IMR-90 (cell line): ENCODE data around the gene MRM2. TPM values are rescaled to one million over a fixed set of nuclear protein-coding genes. Genes with fewer than 3 reads are reported as not detected.

Experiments used
- ATAC-seq: fragments of 200-7000 bp; cut with Tn5 transposase; 2 replicates; pipeline ENCODE4 v1.9.1; 2020; ENCODE audit warnings: low read depth, mild to moderate bottlenecking, moderate library complexity
- BruUV-seq: library from RNA; stranded (reverse); fragments of 400-500 nt; replicated peaks from 2 replicates; lab custom pipeline; 2021; lab: Mats Ljungman, UMichigan
- CTCF ChIA-PET: fragments of 300-600 bp; formaldehyde crosslinking; extraction: SDS; loops from one replicate; lab custom pipeline; 2021; ENCODE audit warnings: antibody characterized with exemption; lab: Yijun Ruan, JAX
- POLR2A ChIA-PET: fragments of 300-600 bp; sonication (Branson Sonifier 250); formaldehyde crosslinking; loops from one replicate; lab custom pipeline; 2022; ENCODE audit warnings: antibody characterized with exemption; ENCODE audit not compliant: unreplicated experiment; lab: Charles Lee
- DNase-seq: peaks from one replicate; pipeline ENCODE4 v3.0.0; 2013
- H2AFZ ChIP-seq: replicated peaks from 2 replicates; pipeline ENCODE3; 2013; ENCODE audit warnings: low read length, mild to moderate bottlenecking; ENCODE audit not compliant: poor library complexity
- H2AK5ac ChIP-seq: 2 replicates; pipeline ENCODE4 v1.6.1; 2013; ENCODE audit warnings: low read depth, low read length, inconsistent platforms
- H2AK9ac ChIP-seq: replicated peaks from 2 replicates; pipeline ENCODE3; 2013; ENCODE audit warnings: mild to moderate bottlenecking, low read depth, low read length, moderate library complexity; ENCODE audit not compliant: poor library complexity
- H2BK120ac ChIP-seq: 2 replicates; pipeline ENCODE4 v1.6.1; 2013; ENCODE audit warnings: low read depth, low read length, inconsistent platforms
- H2BK15ac ChIP-seq: 3 replicates; pipeline ENCODE4 v1.6.1; 2013; ENCODE audit warnings: low read depth, low read length, inconsistent platforms
- H2BK20ac ChIP-seq: 2 replicates; pipeline ENCODE4 v1.6.1; 2013; ENCODE audit warnings: low read depth, mild to moderate bottlenecking, inconsistent platforms, low read length, moderate library complexity
- H2BK5ac ChIP-seq: 2 replicates; pipeline ENCODE4 v1.6.1; 2013; ENCODE audit warnings: mild to moderate bottlenecking, low read depth, low read length, inconsistent platforms; ENCODE audit not compliant: poor library complexity, severe bottlenecking
- H3K14ac ChIP-seq: replicated peaks from 2 replicates; pipeline ENCODE4 v1.6.1; 2013; ENCODE audit warnings: low read depth, low read length, inconsistent platforms
- H3K18ac ChIP-seq: 2 replicates; pipeline ENCODE4 v1.6.1; 2013; ENCODE audit warnings: low read depth, low read length, control low read depth
- H3K23ac ChIP-seq: 2 replicates; pipeline ENCODE4 v1.6.1; 2013; ENCODE audit warnings: low read depth, low read length, inconsistent platforms
- H3K27ac ChIP-seq: 2 replicates; pipeline ENCODE4 v1.5.1; 2013; ENCODE audit warnings: mild to moderate bottlenecking, control low read depth, low read length; ENCODE audit not compliant: insufficient read depth
- H3K27me3 ChIP-seq: 2 replicates; pipeline ENCODE4 v1.6.1; 2013; ENCODE audit warnings: low read length; ENCODE audit not compliant: control insufficient read depth, insufficient read depth
- H3K36me3 ChIP-seq: 2 replicates; pipeline ENCODE4 v1.6.1; 2013; ENCODE audit warnings: low read length, mixed read lengths; ENCODE audit not compliant: control insufficient read depth, insufficient read depth
- H3K4ac ChIP-seq: 2 replicates; pipeline ENCODE4 v1.6.1; 2013; ENCODE audit warnings: low read depth, low read length, inconsistent platforms
- H3K4me1 ChIP-seq: 2 replicates; pipeline ENCODE4 v1.6.1; 2013; ENCODE audit warnings: low read length, mixed read lengths; ENCODE audit not compliant: control insufficient read depth, insufficient read depth
- H3K4me2 ChIP-seq: 2 replicates; pipeline ENCODE4 v1.6.1; 2013; ENCODE audit warnings: low read depth, mild to moderate bottlenecking, control low read depth, low read length, moderate library complexity
- H3K4me3 ChIP-seq: 2 replicates; pipeline ENCODE4 v1.5.1; 2013; ENCODE audit warnings: low read depth, mild to moderate bottlenecking, control low read depth, low read length, moderate library complexity; ENCODE audit not compliant: insufficient read depth
- H3K56ac ChIP-seq: 2 replicates; pipeline ENCODE4 v1.6.1; 2013; ENCODE audit warnings: low read length, inconsistent platforms; ENCODE audit not compliant: insufficient read depth; ENCODE audit errors: extremely low read depth
- H3K79me1 ChIP-seq, 2 experiments: 2 replicates each; pipeline ENCODE4 v1.6.1; 2013; ENCODE audit warnings: low read length in 2 of 2, inconsistent platforms in 1 of 2, low read depth in 1 of 2
- H3K9ac ChIP-seq: 2 replicates; pipeline ENCODE4 v1.6.1; 2013; ENCODE audit warnings: low read depth, low read length, control low read depth
- H3K9me1 ChIP-seq: 2 replicates; pipeline ENCODE4 v1.6.1; 2013; ENCODE audit warnings: low read length, inconsistent platforms; ENCODE audit not compliant: insufficient read depth
- H3K9me3 ChIP-seq: 2 replicates; pipeline ENCODE4 v1.6.1; 2013; ENCODE audit warnings: low read length; ENCODE audit not compliant: control insufficient read depth, insufficient read depth
- H4K20me1 ChIP-seq: 2 replicates; pipeline ENCODE4 v1.6.1; 2013; ENCODE audit warnings: low read length, inconsistent platforms; ENCODE audit not compliant: insufficient read depth
- H4K5ac ChIP-seq: 2 replicates; pipeline ENCODE4 v1.6.1; 2013; ENCODE audit warnings: mild to moderate bottlenecking, low read depth, low read length, control low read depth
- H4K8ac ChIP-seq, 2 experiments: 2 replicates each; pipeline ENCODE4 v1.6.1; 2013; ENCODE audit warnings: low read depth in 2 of 2, low read length in 2 of 2, control low read depth in 1 of 2, inconsistent platforms in 1 of 2
- H4K91ac ChIP-seq: 2 replicates; pipeline ENCODE4 v1.6.1; 2013; ENCODE audit warnings: low read depth, low read length, inconsistent platforms; ENCODE audit not compliant: insufficient read depth
- BHLHE40 ChIP-seq: fragments of 150-350 bp; IDR thresholded peaks from 2 replicates; pipeline ENCODE4 v1.6.1; 2016; ENCODE audit warnings: mild to moderate bottlenecking, low read depth, low read length
- CEBPB ChIP-seq: IDR thresholded peaks from 2 replicates; pipeline ENCODE4 v1.6.1; 2012; ENCODE audit warnings: low read depth, low read length, improper control_type of control experiment
- CHD1 ChIP-seq: IDR thresholded peaks from 2 replicates; pipeline ENCODE4 v1.6.1; 2012; ENCODE audit warnings: low read depth, low read length, improper control_type of control experiment
- CTCF ChIP-seq: conservative IDR thresholded peaks from 2 replicates; pipeline ENCODE4 v1.5.1; 2012; ENCODE audit warnings: mild to moderate bottlenecking, low read depth, low read length, improper control_type of control experiment
- FOS ChIP-seq: fragments of 150-350 bp; IDR thresholded peaks from 2 replicates; pipeline ENCODE4 v1.6.1; 2016; ENCODE audit warnings: low read depth, low read length
- MAFK ChIP-seq: IDR thresholded peaks from 2 replicates; pipeline ENCODE4 v1.6.1; 2012; ENCODE audit warnings: low read depth, low read length, improper control_type of control experiment
- MAZ ChIP-seq: IDR thresholded peaks from 2 replicates; pipeline ENCODE4 v1.6.1; 2012; ENCODE audit warnings: low read depth, mild to moderate bottlenecking, low read length, improper control_type of control experiment, moderate library complexity, borderline replicate concordance
- MXI1 ChIP-seq: IDR thresholded peaks from 2 replicates; pipeline ENCODE4 v1.6.1; 2012; ENCODE audit warnings: low read depth, mild to moderate bottlenecking, low read length, moderate library complexity, borderline replicate concordance
- NFE2L2 ChIP-seq: fragments of 150-350 bp; IDR thresholded peaks from 2 replicates; pipeline ENCODE4 v1.6.1; 2016; ENCODE audit warnings: low read depth, mild to moderate bottlenecking, low read length
- POLR2A ChIP-seq: IDR thresholded peaks from 2 replicates; pipeline ENCODE4 v1.6.1; 2012; ENCODE audit warnings: mild to moderate bottlenecking, low read depth, low read length
- RAD21 ChIP-seq: IDR thresholded peaks from 2 replicates; pipeline ENCODE4 v1.6.1; 2012; ENCODE audit warnings: low read length, improper control_type of control experiment
- RCOR1 ChIP-seq: IDR thresholded peaks from 2 replicates; pipeline ENCODE4 v1.6.1; 2012; ENCODE audit warnings: mild to moderate bottlenecking, low read length, improper control_type of control experiment; ENCODE audit not compliant: insufficient replicate concordance
- RFX5 ChIP-seq: IDR thresholded peaks from 2 replicates; pipeline ENCODE4 v1.8.0; 2012; ENCODE audit warnings: low read depth, mild to moderate bottlenecking, low read length, moderate library complexity
- SMC3 ChIP-seq: fragments of 150-350 bp; IDR thresholded peaks from 2 replicates; pipeline ENCODE4 v1.6.1; 2016; ENCODE audit warnings: low read depth, mild to moderate bottlenecking, antibody characterized with exemption, low read length, moderate library complexity
- WGBS, 2 experiments: methylation state at CpG; one replicate each; pipeline versions ENCODE4 v1.1.5 to v1.1.7; 2013; ENCODE audit warnings: missing lambda C conversion rate in 2 of 2; ENCODE audit not compliant: insufficient read length in 1 of 2; ENCODE audit errors: extremely low coverage in 2 of 2; 5-methylcytosine and 5-hydroxymethylcytosine counted together
- dilution Hi-C: fragments of 300-500 bp; cut with HindIII; formaldehyde crosslinking; loops from one replicate; pipeline ENCODE4 v1.14.3; 2018; ENCODE audit warnings: low sequenced_read_pairs; ENCODE audit not compliant: unreplicated experiment
- in situ Hi-C: fragments of 300-500 bp; cut with MboI; formaldehyde crosslinking; loops from 3 replicates; pipeline ENCODE4 v1.14.3; 2019; ENCODE audit warnings: low sequenced_read_pairs, inconsistent platforms, mixed read lengths
- intact Hi-C: fragments of 100-400 bp; cut with micrococcal nuclease; formaldehyde crosslinking; loops from 2 replicates; pipeline ENCODE4 v1.10.0; 2022
- polyA plus RNA-seq, 3 experiments: library from polyadenylated mRNA; depleted of rRNA; stranded (reverse); fragments of >200 nt; gene quantifications; 2 replicates each; pipeline ENCODE4 v1.2.3, GENCODE V29; 2012; ENCODE audit warnings: low replicate concordance in 1 of 3
- total RNA-seq: library from RNA; depleted of rRNA; stranded (reverse); fragments of >200 nt; gene quantifications from 2 replicates; pipeline ENCODE4 v1.2.3, GENCODE V29; 2012
- TF ChIP-seq, protein P1 (sequence below): fragments of 150-350 bp; IDR thresholded peaks from 2 replicates; pipeline ENCODE4 v1.6.1; 2017; ENCODE audit warnings: mild to moderate bottlenecking, antibody characterized with exemption, low read length, low read depth

The MRM2 gene
- total and polyA plus RNA-seq, 2 of the 4 experiments (the other 2 are of a cell fraction) = 19.1 to 23.8 TPM

DNA sequence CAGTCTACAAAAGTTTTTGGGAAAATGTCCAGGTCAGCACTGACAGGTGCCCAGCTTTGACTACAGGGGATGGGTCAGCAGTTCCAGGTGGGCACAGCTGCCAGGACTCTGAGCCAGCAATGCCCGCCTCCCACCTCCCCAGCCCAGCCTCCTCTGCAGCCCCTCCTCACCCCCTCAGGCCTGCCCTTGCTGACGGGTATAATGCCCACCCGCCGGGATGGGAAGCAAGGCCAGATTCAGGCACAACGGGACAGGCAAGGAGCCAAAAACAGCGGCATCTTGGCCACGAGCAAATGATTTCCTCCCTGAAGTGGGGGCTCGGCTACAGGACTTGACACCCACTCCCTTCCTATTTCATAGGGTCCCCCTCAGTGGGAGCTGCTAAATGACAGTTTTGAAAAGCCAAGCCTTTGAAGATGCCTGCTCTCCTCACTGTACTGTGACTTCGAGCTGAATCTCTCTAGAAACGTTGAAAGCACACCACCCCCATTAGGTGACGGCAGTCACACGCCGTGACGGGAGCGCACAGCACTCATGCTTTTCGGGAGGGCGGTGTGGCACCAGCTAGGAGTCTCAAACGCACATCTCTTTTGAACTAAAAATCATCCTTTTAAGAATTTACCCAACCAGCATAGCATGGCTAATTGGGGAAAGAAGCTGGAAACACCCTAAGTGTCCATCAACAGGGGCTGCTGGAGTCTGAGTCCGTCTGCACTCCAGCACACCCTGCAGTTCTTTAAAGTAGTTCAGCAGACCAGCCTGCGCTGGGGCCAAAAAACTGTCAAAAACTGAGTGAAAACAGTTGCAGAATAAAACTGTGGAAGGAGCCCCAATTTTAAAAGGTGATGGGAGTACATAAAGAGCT is 38.9 kb downstream of the MRM2 start:
- Histone ChIP-seq H3K4ac (no peak overlapping the region), H2BK120ac (no peak overlapping the region), H4K91ac (no peak overlapping the region), H3K79me1 (peaks cover 0 to 25% of the 10 kb centered on the region in 2 experiments), H3K4me2 (no peak overlapping the region), H3K36me3 (peaks cover 21% of the 10 kb centered on the region), H2BK20ac (no peak overlapping the region), H4K5ac (no peak overlapping the region), H3K27ac (no peak overlapping the region), H4K8ac (no peak overlapping the region), H3K23ac (no peak overlapping the region), H2AK9ac (no peak overlapping the region), H3K4me1 (peaks cover 16% of the 10 kb centered on the region), H2AK5ac (peak overlapping the region; percentile 9; the same call in 1 of the 2 replicates), H3K9ac (no peak overlapping the region), H2AFZ (no peak overlapping the region), H3K9me3 (no peaks in the 10 kb centered on the region), H3K14ac (no peak overlapping the region), H3K4me3 (no peak overlapping the region), H2BK5ac (no peak overlapping the region), H3K56ac (no peak overlapping the region), H3K18ac (no peak overlapping the region), H4K20me1 (peaks cover 4% of the 10 kb centered on the region), H3K9me1 (peaks cover 14% of the 10 kb centered on the region), H2BK15ac (no peak overlapping the region), H3K27me3 (no peaks in the 10 kb centered on the region)
- 80% methylated on average over 2 of the region's 20 CpGs; no CpG with 5 or more reads in 1 of the 2 experiments for WGBS, 2 experiments
- intact Hi-C loops (loop anchor here (10.0 kb wide), 1 partner anchor 98 kb away; no protein-coding TSS in a partner anchor), dilution Hi-C loops (no loop called here), in situ Hi-C loops (loop anchor here (10.0 kb wide), 1 partner anchor 628 kb away; the partner anchor contains the start of gene PSMG3)
- POLR2A ChIA-PET = no interaction called here
- DNase-seq = no peak
- CTCF ChIA-PET = interaction anchor here (1.0 kb wide), 2 partner anchors 8 to 539 kb away, joined by 3 read pairs; no protein-coding TSS in a partner anchor
- no peak; the same call in 1 of the 2 replicates for ATAC-seq
- BruUV-seq = no TSS peak
- no peak for TF ChIP-seq POLR2A
- TF ChIP-seq FOS = no peak
- TF ChIP-seq RFX5 = no peak
- no peak for TF ChIP-seq NFE2L2
- no peak for TF ChIP-seq MAZ
- no peak for TF ChIP-seq CHD1
- no peak for TF ChIP-seq MAFK
- no peak for TF ChIP-seq BHLHE40
- no peak for TF ChIP-seq RAD21
- TF ChIP-seq SMC3 = no peak
- TF ChIP-seq CEBPB = no peak
- TF ChIP-seq CTCF = no peak
- no peak for TF ChIP-seq RCOR1
- TF ChIP-seq, protein P1, sequence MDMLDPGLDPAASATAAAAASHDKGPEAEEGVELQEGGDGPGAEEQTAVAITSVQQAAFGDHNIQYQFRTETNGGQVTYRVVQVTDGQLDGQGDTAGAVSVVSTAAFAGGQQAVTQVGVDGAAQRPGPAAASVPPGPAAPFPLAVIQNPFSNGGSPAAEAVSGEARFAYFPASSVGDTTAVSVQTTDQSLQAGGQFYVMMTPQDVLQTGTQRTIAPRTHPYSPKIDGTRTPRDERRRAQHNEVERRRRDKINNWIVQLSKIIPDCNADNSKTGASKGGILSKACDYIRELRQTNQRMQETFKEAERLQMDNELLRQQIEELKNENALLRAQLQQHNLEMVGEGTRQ = no peak
- TF ChIP-seq MXI1 = no peak
